ENCODE results near the gene UBALD2.

UBALD2 gene

GRCh38 chr17:76281573-76282371, 16.6 kb downstream of the UBALD2 start:
- Histone ChIP-seq H3K27ac (replicated peaks) (no peak overlapping the region), H3K27me3 (ENCODE audit: insufficient read depth, poor library complexity, severe bottlenecking) (no peaks in the 10 kb centered on the region), H3K4me3 (replicated peaks; ENCODE audit: insufficient read depth, low read length) (no peak overlapping the region)
- DNase-seq (ENCODE audit: low read depth in 1 of 2, low spot score in 1 of 2) = no peak
- no peak for TF ChIP-seq SPI1 (IDR thresholded peaks at IDR 0.05; ENCODE audit: borderline replicate concordance, low read depth)
- TF ChIP-seq, protein P1, sequence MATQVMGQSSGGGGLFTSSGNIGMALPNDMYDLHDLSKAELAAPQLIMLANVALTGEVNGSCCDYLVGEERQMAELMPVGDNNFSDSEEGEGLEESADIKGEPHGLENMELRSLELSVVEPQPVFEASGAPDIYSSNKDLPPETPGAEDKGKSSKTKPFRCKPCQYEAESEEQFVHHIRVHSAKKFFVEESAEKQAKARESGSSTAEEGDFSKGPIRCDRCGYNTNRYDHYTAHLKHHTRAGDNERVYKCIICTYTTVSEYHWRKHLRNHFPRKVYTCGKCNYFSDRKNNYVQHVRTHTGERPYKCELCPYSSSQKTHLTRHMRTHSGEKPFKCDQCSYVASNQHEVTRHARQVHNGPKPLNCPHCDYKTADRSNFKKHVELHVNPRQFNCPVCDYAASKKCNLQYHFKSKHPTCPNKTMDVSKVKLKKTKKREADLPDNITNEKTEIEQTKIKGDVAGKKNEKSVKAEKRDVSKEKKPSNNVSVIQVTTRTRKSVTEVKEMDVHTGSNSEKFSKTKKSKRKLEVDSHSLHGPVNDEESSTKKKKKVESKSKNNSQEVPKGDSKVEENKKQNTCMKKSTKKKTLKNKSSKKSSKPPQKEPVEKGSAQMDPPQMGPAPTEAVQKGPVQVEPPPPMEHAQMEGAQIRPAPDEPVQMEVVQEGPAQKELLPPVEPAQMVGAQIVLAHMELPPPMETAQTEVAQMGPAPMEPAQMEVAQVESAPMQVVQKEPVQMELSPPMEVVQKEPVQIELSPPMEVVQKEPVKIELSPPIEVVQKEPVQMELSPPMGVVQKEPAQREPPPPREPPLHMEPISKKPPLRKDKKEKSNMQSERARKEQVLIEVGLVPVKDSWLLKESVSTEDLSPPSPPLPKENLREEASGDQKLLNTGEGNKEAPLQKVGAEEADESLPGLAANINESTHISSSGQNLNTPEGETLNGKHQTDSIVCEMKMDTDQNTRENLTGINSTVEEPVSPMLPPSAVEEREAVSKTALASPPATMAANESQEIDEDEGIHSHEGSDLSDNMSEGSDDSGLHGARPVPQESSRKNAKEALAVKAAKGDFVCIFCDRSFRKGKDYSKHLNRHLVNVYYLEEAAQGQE (IDR thresholded peaks at IDR 0.05; ENCODE audit: insufficient replicate concordance, low read depth) = no peak
- no peak for TF ChIP-seq POLR2AphosphoS5 (IDR thresholded peaks at IDR 0.05; ENCODE audit: low read depth)
- no peak for TF ChIP-seq GABPA (IDR thresholded peaks at IDR 0.05; ENCODE audit: low read depth)
- TF ChIP-seq, protein P2, sequence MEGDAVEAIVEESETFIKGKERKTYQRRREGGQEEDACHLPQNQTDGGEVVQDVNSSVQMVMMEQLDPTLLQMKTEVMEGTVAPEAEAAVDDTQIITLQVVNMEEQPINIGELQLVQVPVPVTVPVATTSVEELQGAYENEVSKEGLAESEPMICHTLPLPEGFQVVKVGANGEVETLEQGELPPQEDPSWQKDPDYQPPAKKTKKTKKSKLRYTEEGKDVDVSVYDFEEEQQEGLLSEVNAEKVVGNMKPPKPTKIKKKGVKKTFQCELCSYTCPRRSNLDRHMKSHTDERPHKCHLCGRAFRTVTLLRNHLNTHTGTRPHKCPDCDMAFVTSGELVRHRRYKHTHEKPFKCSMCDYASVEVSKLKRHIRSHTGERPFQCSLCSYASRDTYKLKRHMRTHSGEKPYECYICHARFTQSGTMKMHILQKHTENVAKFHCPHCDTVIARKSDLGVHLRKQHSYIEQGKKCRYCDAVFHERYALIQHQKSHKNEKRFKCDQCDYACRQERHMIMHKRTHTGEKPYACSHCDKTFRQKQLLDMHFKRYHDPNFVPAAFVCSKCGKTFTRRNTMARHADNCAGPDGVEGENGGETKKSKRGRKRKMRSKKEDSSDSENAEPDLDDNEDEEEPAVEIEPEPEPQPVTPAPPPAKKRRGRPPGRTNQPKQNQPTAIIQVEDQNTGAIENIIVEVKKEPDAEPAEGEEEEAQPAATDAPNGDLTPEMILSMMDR (IDR thresholded peaks at IDR 0.05; ENCODE audit: insufficient read depth, low read length) = no peak

DNA sequence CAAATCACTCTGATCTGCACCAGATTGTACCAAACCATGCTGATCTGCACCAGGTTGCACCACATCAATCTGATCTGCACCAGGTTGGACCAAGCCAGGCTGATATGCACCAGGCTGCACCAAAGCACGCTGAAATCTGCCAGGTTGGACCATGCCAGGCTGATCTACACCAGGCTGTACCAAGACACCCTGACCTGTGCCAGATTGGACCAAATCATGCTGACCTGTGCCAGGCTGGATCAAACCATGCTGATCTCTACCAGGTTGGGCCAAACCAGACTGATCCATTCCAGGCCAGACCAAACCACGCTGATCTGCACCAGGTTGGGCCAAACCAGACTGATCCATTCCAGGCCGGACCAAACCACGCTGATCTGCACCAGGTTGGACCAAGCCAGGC, 27.4 kb downstream of the UBALD2 start:
- no peaks in the 10 kb centered on the region for H3K27me3 ChIP-seq (ENCODE audit: insufficient read depth, poor library complexity, severe bottlenecking)
- TF ChIP-seq POLR2AphosphoS5 (IDR thresholded peaks at IDR 0.05; ENCODE audit: low read depth) (no peak), SPI1 (IDR thresholded peaks at IDR 0.05; ENCODE audit: borderline replicate concordance, low read depth) (no peak)
- no peak for DNase-seq (ENCODE audit: low read depth in 1 of 2, low spot score in 1 of 2)
- no peak overlapping the region for H3K27ac ChIP-seq (replicated peaks)
- H3K4me3 ChIP-seq (replicated peaks; ENCODE audit: insufficient read depth, low read length) = no peak overlapping the region

GRCh38 chr17:76293106-76293505, 28.0 kb downstream of the UBALD2 start:
- no peak overlapping the region for H3K27ac ChIP-seq (replicated peaks)
- TF ChIP-seq POLR2AphosphoS5 (IDR thresholded peaks at IDR 0.05; ENCODE audit: low read depth) = no peak
- TF ChIP-seq, protein P2 (IDR thresholded peaks at IDR 0.05; ENCODE audit: insufficient read depth, low read length) = no peak
- TF ChIP-seq SPI1 (IDR thresholded peaks at IDR 0.05; ENCODE audit: borderline replicate concordance, low read depth) = no peak
- no peak for TF ChIP-seq GABPA (IDR thresholded peaks at IDR 0.05; ENCODE audit: low read depth)
- TF ChIP-seq, protein P1 (IDR thresholded peaks at IDR 0.05; ENCODE audit: insufficient replicate concordance, low read depth) = no peak
- H3K27me3 ChIP-seq (ENCODE audit: insufficient read depth, poor library complexity, severe bottlenecking) = no peaks in the 10 kb centered on the region
- H3K4me3 ChIP-seq (replicated peaks; ENCODE audit: insufficient read depth, low read length) = no peak overlapping the region
- no peak for DNase-seq (ENCODE audit: low read depth in 1 of 2, low spot score in 1 of 2)

GRCh38 chr17:76296186-76296585, 31.0 kb downstream of the UBALD2 start:
- no peak overlapping the region for H3K4me3 ChIP-seq (replicated peaks; ENCODE audit: insufficient read depth, low read length)
- no peak for TF ChIP-seq GABPA (IDR thresholded peaks at IDR 0.05; ENCODE audit: low read depth)
- TF ChIP-seq, protein P1 (IDR thresholded peaks at IDR 0.05; ENCODE audit: insufficient replicate concordance, low read depth) = no peak
- TF ChIP-seq, protein P2 (IDR thresholded peaks at IDR 0.05; ENCODE audit: insufficient read depth, low read length) = no peak

More at GRCh38 chr17:76296186-76296585, 31.0 kb downstream of the UBALD2 start:
- H3K27ac ChIP-seq (replicated peaks) = no peak overlapping the region
- no peak for DNase-seq (ENCODE audit: low read depth in 1 of 2, low spot score in 1 of 2)
- H3K27me3 ChIP-seq (ENCODE audit: insufficient read depth, poor library complexity, severe bottlenecking) = no peaks in the 10 kb centered on the region
